Activated T-cell treated with anti-CD3 and anti-CD28 coated beads for 48 hours (primary cell): Measurements from ENCODE around the gene EMP1.
"Not testable (repeated sequence)": the region's sequence is repeated elsewhere in the genome, so short reads cannot be mapped to it uniquely, and the experiment has no call there.

Source experiments
- DNase-seq: peaks from one replicate; pipeline ENCODE4 v3.0.0-alpha.2; 2020; ENCODE audit warnings: low read depth

Gene EMP1

GRCh38 chr12:13257356-13257875 is 60.9 kb downstream of the EMP1 start:
- DNase-seq = no peak

- DNase-seq = no peak
These were observed 61.7 kb downstream of the EMP1 start for GRCh38 chr12:13258197-13258596.

- no peak for DNase-seq
These were observed 62.2 kb downstream of the EMP1 start for GRCh38 chr12:13258717-13259119.

- not testable (repeated sequence) for DNase-seq
These were observed 63.1 kb downstream of the EMP1 start for GRCh38 chr12:13259625-13260024.

GRCh38 chr12:13267826-13268225 is 71.3 kb downstream of the EMP1 start:
- DNase-seq = not testable (repeated sequence)

DNA sequence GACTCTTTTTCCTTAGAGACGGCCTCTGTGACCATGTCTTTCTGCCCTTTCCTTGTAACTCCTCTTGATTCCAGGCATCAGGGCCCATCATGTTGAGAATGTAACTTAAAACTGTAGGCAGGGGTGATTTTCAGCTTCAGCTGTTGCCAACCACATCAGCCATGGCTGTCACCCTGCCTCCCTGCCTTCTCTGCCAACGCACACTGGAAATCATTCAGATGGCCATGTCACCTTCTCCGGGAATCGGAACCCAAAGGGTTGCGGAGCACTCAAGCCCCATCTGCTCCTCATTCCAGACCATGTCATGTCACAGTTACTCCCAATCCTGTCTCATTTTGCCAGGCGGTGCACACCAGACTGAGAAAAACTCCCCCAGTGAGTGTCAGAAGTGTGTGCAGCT is 72.1 kb downstream of the EMP1 start:
- DNase-seq = no peak
